NCI-H1694 treated with DMSO at 0.1 percent for 48 hours (cell line): ENCODE results near the gene RLF.

Experiments
- DNase-seq: peaks from one replicate; lab custom pipeline; 2025; lab: John Stamatoyannopoulos, UW

Gene RLF

GRCh38 chr1:40161125-40161887, at the start of gene RLF:
RLF (plus strand) TSS chr1:40161387; CDS start chr1:40161400, 13 bp downstream.
- peak; percentile 81 for DNase-seq

GRCh38 chr1:40114400-40114799, 46.8 kb upstream of the RLF start:
- DNase-seq: no peak

- no peak for DNase-seq
Observed at GRCh38 chr1:40120128-40120527, 41.1 kb upstream of the RLF start.

- no peak for DNase-seq
Observed at GRCh38 chr1:40122855-40123254, 38.3 kb upstream of the RLF start.

GRCh38 chr1:40130892-40131291, 30.3 kb upstream of the RLF start:
- DNase-seq: no peak

- no peak for DNase-seq
Observed at GRCh38 chr1:40132383-40133311, 28.5 kb upstream of the RLF start.

- no peak for DNase-seq
Observed at GRCh38 chr1:40133312-40133665, 27.9 kb upstream of the RLF start.

- DNase-seq: no peak
Observed at GRCh38 chr1:40133839-40134238, 27.3 kb upstream of the RLF start.

- DNase-seq: no peak
Observed at GRCh38 chr1:40140211-40140973, 20.8 kb upstream of the RLF start.

GRCh38 chr1:40141878-40142535, 19.2 kb upstream of the RLF start:
- DNase-seq: no peak

GRCh38 chr1:40143891-40144575, 17.2 kb upstream of the RLF start:
- peak; percentile 30 for DNase-seq

GRCh38 chr1:40151457-40152079, 9.6 kb upstream of the RLF start:
- no peak for DNase-seq

GRCh38 chr1:40153073-40153770, 8.0 kb upstream of the RLF start:
- peak; percentile 9 for DNase-seq

- DNase-seq: no peak
Observed at GRCh38 chr1:40155135-40155534, 6.1 kb upstream of the RLF start.

- no peak for DNase-seq
Observed at GRCh38 chr1:40155910-40156309, 5.3 kb upstream of the RLF start.

GRCh38 chr1:40160806-40161124, 422 bp upstream of the RLF start:
- DNase-seq: no peak

- no peak for DNase-seq
Observed at GRCh38 chr1:40161888-40162397, 756 bp downstream of the RLF start.

- no peak for DNase-seq
Observed at GRCh38 chr1:40162753-40163441, 1.7 kb downstream of the RLF start.

GRCh38 chr1:40167317-40167716, 6.1 kb downstream of the RLF start:
- no peak for DNase-seq

- no peak for DNase-seq
Observed at GRCh38 chr1:40171036-40171435, 9.8 kb downstream of the RLF start.
